H1 (cell line): ENCODE measurements around the gene AARSD1. TPM values are rescaled to one million over a fixed set of nuclear protein-coding genes. Genes with fewer than 3 reads are reported as not detected.

ENCODE experiments used
- CHD2 ChIP-seq: IDR thresholded peaks from 2 replicates; pipeline ENCODE4 v1.6.1; 2012; ENCODE audit warnings: low read length, improper control_type of control experiment
- CREB1 ChIP-seq: IDR thresholded peaks from 2 replicates; pipeline ENCODE4 v1.6.1; 2012; ENCODE audit warnings: inconsistent platforms
- KDM1A ChIP-seq: fragments of 200-600, 300-600 bp; sonication (generic); IDR thresholded peaks from 2 replicates; pipeline ENCODE4 v1.7.1; 2016; ENCODE audit warnings: mild to moderate bottlenecking, low read length, borderline replicate concordance
- MAFK ChIP-seq: IDR thresholded peaks from 2 replicates; pipeline ENCODE4 v1.6.1; 2012; ENCODE audit warnings: low read depth, mild to moderate bottlenecking, improper control_type of control experiment, low read length
- SIX5 ChIP-seq: IDR thresholded peaks from 2 replicates; pipeline ENCODE4 v1.6.1; 2011; ENCODE audit warnings: mild to moderate bottlenecking, low read depth, low read length
- SP1 ChIP-seq: IDR thresholded peaks from 2 replicates; pipeline ENCODE4 v1.6.1; 2011; ENCODE audit warnings: low read depth, low read length
- SUZ12 ChIP-seq: fragments of 200-600 bp; sonication (generic); IDR thresholded peaks from 2 replicates; pipeline ENCODE4 v1.6.1; 2012; ENCODE audit warnings: mild to moderate bottlenecking, inconsistent platforms, low read length, moderate library complexity, mixed read lengths
- polyA plus RNA-seq, 7 experiments: library from polyadenylated mRNA; depleted of rRNA in 3 of 7; stranded (reverse) in 5 of 7; unstranded in 2 of 7; fragments of >200 nt in 5 of 7; fragments of 200-250 nt in 2 of 7; gene quantifications; 1 replicate in 5 of 7; 2 replicates in 1 of 7; 4 replicates in 1 of 7; pipeline versions ENCODE4 v1.2.1 to v1.2.3, GENCODE V29; 2011 to 2013; ENCODE audit warnings: missing spikeins in 2 of 7, mixed read lengths in 2 of 7
- total RNA-seq: library from RNA; stranded (reverse); fragmentation: NEBNext Ultra II Directional; extraction: Animal tissue kit (Norgen Biotek cat#: 25700); gene quantifications from 2 replicates; pipeline ENCODE4 v1.2.1, GENCODE V29; 2021
- TF ChIP-seq, protein P1 (sequence below): IDR thresholded peaks from 2 replicates; pipeline ENCODE4 v1.6.1; 2011; ENCODE audit warnings: low read depth, mild to moderate bottlenecking, low read length; ENCODE audit not compliant: insufficient read depth
- TF ChIP-seq, protein P2 (sequence below): fragments of 300-600 bp; sonication (generic); IDR thresholded peaks from 2 replicates; pipeline ENCODE4 v1.7.1; 2012; ENCODE audit warnings: low read length, moderate library complexity, mild to moderate bottlenecking, inconsistent platforms; ENCODE audit not compliant: insufficient replicate concordance

AARSD1 gene
- total and polyA plus RNA-seq, 2 of the 8 experiments (the other 6 are each of a cell fraction or from before 2014, with no cell fraction given) = 51.5 to 58.8 TPM

DNA sequence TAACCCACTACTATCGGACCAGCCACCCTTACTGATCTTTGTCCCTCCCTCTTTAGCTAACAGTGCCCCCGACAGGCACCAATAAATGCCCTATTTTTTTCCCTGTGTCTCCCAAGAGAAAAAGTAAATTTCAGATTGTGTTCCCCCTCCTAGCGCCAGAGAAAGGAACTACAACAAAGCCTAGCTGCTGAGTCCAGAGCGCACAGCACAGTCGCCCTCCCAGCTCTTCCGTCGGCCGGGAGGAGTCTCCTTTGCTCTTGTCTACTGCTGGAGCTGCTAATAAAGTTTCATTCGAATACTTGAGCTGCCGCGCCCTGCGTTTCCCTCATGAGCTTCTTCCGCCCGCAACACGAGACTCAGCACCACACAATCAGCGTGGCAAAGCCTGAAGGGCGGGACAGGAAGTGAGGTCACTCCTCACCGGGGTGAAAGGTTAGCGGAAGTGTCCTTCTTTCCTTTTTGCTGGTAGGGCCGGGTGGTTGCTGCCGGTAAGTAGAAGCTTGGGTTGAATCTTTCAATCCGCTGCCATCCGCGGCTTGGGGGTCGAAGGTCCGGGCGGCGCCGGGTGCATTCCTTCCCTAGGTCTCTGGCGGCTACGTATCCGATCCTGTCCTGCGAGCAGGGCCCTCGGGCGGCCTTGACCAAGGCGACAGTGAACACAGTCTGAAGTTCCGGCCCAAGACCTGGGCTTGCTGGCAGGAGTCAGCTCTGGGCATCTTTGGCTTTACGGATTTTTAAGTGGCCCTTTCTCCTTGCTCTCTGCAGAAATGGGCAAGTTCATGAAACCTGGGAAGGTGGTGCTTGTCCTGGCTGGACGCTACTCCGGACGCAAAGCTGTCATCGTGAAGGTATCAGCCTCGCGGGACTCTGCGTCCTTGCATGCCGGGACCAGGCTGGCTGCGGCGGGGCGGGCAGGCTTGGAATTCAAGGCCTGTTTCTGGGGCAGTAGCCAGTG, 34.0 kb upstream of the AARSD1 start, which contains the start of gene RPL27 (continued):
- TF ChIP-seq MAFK = no peak
- TF ChIP-seq CREB1 = peak; percentile 92
- TF ChIP-seq SIX5 = peak; percentile 37; the same call in 1 of the 2 replicates
- TF ChIP-seq KDM1A = no peak
- peak; percentile 78 for TF ChIP-seq CHD2
- TF ChIP-seq, protein P1, sequence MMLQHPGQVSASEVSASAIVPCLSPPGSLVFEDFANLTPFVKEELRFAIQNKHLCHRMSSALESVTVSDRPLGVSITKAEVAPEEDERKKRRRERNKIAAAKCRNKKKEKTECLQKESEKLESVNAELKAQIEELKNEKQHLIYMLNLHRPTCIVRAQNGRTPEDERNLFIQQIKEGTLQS = no peak
- TF ChIP-seq, protein P2, sequence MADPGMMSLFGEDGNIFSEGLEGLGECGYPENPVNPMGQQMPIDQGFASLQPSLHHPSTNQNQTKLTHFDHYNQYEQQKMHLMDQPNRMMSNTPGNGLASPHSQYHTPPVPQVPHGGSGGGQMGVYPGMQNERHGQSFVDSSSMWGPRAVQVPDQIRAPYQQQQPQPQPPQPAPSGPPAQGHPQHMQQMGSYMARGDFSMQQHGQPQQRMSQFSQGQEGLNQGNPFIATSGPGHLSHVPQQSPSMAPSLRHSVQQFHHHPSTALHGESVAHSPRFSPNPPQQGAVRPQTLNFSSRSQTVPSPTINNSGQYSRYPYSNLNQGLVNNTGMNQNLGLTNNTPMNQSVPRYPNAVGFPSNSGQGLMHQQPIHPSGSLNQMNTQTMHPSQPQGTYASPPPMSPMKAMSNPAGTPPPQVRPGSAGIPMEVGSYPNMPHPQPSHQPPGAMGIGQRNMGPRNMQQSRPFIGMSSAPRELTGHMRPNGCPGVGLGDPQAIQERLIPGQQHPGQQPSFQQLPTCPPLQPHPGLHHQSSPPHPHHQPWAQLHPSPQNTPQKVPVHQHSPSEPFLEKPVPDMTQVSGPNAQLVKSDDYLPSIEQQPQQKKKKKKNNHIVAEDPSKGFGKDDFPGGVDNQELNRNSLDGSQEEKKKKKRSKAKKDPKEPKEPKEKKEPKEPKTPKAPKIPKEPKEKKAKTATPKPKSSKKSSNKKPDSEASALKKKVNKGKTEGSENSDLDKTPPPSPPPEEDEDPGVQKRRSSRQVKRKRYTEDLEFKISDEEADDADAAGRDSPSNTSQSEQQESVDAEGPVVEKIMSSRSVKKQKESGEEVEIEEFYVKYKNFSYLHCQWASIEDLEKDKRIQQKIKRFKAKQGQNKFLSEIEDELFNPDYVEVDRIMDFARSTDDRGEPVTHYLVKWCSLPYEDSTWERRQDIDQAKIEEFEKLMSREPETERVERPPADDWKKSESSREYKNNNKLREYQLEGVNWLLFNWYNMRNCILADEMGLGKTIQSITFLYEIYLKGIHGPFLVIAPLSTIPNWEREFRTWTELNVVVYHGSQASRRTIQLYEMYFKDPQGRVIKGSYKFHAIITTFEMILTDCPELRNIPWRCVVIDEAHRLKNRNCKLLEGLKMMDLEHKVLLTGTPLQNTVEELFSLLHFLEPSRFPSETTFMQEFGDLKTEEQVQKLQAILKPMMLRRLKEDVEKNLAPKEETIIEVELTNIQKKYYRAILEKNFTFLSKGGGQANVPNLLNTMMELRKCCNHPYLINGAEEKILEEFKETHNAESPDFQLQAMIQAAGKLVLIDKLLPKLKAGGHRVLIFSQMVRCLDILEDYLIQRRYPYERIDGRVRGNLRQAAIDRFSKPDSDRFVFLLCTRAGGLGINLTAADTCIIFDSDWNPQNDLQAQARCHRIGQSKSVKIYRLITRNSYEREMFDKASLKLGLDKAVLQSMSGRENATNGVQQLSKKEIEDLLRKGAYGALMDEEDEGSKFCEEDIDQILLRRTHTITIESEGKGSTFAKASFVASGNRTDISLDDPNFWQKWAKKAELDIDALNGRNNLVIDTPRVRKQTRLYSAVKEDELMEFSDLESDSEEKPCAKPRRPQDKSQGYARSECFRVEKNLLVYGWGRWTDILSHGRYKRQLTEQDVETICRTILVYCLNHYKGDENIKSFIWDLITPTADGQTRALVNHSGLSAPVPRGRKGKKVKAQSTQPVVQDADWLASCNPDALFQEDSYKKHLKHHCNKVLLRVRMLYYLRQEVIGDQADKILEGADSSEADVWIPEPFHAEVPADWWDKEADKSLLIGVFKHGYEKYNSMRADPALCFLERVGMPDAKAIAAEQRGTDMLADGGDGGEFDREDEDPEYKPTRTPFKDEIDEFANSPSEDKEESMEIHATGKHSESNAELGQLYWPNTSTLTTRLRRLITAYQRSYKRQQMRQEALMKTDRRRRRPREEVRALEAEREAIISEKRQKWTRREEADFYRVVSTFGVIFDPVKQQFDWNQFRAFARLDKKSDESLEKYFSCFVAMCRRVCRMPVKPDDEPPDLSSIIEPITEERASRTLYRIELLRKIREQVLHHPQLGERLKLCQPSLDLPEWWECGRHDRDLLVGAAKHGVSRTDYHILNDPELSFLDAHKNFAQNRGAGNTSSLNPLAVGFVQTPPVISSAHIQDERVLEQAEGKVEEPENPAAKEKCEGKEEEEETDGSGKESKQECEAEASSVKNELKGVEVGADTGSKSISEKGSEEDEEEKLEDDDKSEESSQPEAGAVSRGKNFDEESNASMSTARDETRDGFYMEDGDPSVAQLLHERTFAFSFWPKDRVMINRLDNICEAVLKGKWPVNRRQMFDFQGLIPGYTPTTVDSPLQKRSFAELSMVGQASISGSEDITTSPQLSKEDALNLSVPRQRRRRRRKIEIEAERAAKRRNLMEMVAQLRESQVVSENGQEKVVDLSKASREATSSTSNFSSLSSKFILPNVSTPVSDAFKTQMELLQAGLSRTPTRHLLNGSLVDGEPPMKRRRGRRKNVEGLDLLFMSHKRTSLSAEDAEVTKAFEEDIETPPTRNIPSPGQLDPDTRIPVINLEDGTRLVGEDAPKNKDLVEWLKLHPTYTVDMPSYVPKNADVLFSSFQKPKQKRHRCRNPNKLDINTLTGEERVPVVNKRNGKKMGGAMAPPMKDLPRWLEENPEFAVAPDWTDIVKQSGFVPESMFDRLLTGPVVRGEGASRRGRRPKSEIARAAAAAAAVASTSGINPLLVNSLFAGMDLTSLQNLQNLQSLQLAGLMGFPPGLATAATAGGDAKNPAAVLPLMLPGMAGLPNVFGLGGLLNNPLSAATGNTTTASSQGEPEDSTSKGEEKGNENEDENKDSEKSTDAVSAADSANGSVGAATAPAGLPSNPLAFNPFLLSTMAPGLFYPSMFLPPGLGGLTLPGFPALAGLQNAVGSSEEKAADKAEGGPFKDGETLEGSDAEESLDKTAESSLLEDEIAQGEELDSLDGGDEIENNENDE = peak; percentile 69
- no peak for TF ChIP-seq SUZ12
- peak; percentile 89 for TF ChIP-seq SP1
